Measurements from ENCODE around the gene CYTL1. TPM values are rescaled to one million over a fixed set of nuclear protein-coding genes. Genes with fewer than 3 reads are reported as not detected.

The CYTL1 gene
- total RNA-seq, 2 experiments from 2014 or later, result not detected

DNA sequence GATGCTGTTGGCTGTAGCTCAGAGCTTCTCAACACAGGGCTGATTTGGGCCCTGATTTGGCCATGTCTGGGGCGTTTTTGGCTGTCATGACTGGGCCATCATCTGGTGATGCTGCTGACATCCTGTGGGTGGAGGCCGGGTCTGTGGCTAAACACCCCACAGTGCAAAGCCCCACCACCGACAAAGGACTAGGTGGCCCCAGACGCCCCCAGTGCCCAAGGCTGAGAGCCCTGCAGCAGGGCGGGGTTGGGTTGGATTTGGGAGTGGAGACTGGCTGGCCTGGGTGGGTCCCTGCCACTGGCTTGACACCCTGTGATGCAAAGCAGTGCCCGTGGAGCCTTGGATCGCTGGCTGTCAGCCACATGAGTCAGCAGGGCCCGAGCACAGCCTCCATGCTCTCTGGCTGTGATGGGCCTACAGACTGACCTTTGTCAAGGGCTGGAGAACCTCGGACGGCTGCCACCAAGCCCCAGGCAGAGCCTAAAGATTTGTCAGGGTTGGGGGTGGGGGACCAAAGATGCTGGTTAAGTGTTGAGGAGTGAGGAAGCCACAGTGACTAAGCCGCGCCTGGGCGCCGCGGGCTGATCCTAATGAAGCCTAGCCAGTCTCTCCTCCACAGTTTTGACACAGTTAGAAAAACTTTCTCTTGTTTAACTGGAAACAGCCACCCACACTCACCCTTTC lies 28.3 kb downstream of the CYTL1 start:
- no peaks in the 10 kb centered on the region for H3K36me3 Mint-ChIP-seq (ENCODE audit: low read depth)
- DNase-seq (peak; percentile 36), ATAC-seq (peak; percentile 49)
- H3K9me3 Mint-ChIP-seq, result no peaks in the 10 kb centered on the region
- intact Hi-C loops (cut with micrococcal nuclease), result no loop called here
- no peak for TF ChIP-seq CTCF (IDR thresholded peaks at IDR 0.05)
- H3K27ac Mint-ChIP-seq, result no peak overlapping the region
- peaks cover 3% of the 10 kb centered on the region for H3K4me1 Mint-ChIP-seq (ENCODE audit: low read depth)
- ChIA-PET POLR2A (no interaction called here), CTCF (no interaction called here)
- H3K27me3 Mint-ChIP-seq, result peaks cover 10% of the 10 kb centered on the region
- no peak overlapping the region for H3K4me3 Mint-ChIP-seq

DNA sequence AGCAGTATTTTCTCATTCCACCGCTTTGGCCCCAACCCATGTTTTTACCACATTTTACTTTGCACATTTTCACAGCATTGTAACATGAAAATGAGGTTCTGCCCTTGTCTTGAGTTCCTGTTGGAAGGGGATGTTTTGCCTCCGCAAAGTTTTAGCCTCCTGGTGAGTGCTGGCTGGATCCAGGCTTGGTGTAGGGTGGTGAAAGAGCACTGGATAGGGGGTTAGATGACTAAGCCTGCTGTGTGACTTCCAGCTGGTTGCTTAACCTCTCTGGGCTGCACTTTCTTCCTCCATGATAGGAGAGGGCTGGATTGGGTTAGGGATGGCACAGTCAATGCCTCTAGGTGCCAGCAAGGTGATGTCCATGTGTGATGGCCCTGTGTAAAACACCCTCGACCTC lies 28.9 kb downstream of the CYTL1 start:
- POLR2A ChIA-PET, result no interaction called here
- Mint-ChIP-seq H3K27ac (no peak overlapping the region), H3K9me3 (no peaks in the 10 kb centered on the region), H3K4me1 (ENCODE audit: low read depth) (peaks cover 3% of the 10 kb centered on the region), H3K4me3 (no peak overlapping the region), H3K36me3 (ENCODE audit: low read depth) (no peaks in the 10 kb centered on the region), H3K27me3 (peaks cover 10% of the 10 kb centered on the region)
- intact Hi-C loops (cut with micrococcal nuclease), result no loop called here
- no peak for ATAC-seq
- DNase-seq, result no peak
- no peak for TF ChIP-seq CTCF (IDR thresholded peaks at IDR 0.05)
- CTCF ChIA-PET, result no interaction called here

DNA sequence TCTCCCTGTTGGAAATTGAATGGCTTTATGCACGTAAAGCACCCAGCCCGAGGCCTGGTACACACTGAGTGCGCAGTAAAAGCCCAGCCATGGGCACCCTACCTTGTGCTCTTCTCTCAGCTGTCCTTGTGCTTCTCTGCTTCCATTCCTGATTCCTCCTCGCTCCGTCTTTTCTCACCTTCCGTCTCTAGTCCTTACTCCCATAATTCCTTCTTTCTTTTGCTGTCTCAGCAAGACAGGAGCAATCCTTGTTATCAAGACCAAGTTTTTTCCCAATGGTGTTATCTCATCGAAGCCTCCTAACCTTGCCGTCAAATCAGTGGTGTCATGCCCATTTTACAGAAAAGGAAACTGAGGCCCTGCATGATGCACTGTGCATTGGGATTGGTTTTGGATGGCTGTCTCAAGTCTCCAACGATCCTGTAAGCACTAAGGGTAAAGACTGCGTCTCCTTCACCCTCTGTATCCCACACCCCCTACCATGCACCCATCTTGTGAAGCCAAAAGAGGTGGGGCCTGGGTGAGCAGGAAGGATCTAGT lies 30.1 kb downstream of the CYTL1 start:
- ATAC-seq, result no peak
- H3K4me1 Mint-ChIP-seq (ENCODE audit: low read depth), result peaks cover 3% of the 10 kb centered on the region
- no peaks in the 10 kb centered on the region for H3K36me3 Mint-ChIP-seq (ENCODE audit: low read depth)
- no peaks in the 10 kb centered on the region for H3K27me3 Mint-ChIP-seq
- no peak for TF ChIP-seq CTCF (IDR thresholded peaks at IDR 0.05)
- no peaks in the 10 kb centered on the region for H3K9me3 Mint-ChIP-seq
- H3K27ac Mint-ChIP-seq, result no peak overlapping the region
- DNase-seq, result no peak
- no peak overlapping the region for H3K4me3 Mint-ChIP-seq
- ChIA-PET POLR2A (no interaction called here), CTCF (no interaction called here)
- intact Hi-C loops (cut with micrococcal nuclease), result no loop called here

DNA sequence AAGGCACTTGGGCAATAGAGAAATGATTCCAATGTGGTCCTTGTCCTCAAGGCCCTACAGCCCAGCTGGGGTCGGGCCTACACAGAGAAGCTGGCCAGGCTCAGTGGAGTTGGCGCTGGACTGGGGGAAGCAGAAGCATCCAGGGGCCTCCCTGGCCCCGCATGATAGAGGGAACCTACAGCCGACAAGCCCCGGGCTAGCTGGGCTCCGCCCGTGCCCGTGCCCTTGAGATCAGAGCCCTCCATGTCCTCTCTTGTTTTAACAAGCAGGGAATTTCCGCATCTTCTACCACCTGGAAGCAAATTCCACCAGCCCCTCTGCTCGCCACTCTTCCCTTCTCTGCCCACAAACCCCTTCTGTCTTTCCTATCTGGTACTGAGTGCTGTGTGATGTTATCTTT lies 31.6 kb downstream of the CYTL1 start:
- ATAC-seq, result no peak
- H3K36me3 Mint-ChIP-seq (ENCODE audit: low read depth), result no peaks in the 10 kb centered on the region
- TF ChIP-seq CTCF (IDR thresholded peaks at IDR 0.05), result no peak

GRCh38 chr4:4986841-4987240 lies 32.4 kb downstream of the CYTL1 start:
- intact Hi-C loops (cut with micrococcal nuclease), result no loop called here
- Mint-ChIP-seq H3K4me1 (ENCODE audit: low read depth) (peaks cover 3% of the 10 kb centered on the region), H3K27me3 (no peaks in the 10 kb centered on the region), H3K9me3 (no peaks in the 10 kb centered on the region), H3K27ac (no peak overlapping the region), H3K4me3 (no peak overlapping the region), H3K36me3 (ENCODE audit: low read depth) (no peaks in the 10 kb centered on the region)
- ChIA-PET POLR2A (no interaction called here), CTCF (no interaction called here)
- DNase-seq (no peak), ATAC-seq (no peak)
- TF ChIP-seq CTCF (IDR thresholded peaks at IDR 0.05), result no peak

More for the DNA sequence above, 31.6 kb downstream of the CYTL1 start:
- H3K9me3 Mint-ChIP-seq, result no peaks in the 10 kb centered on the region
- intact Hi-C loops (cut with micrococcal nuclease), result no loop called here
- no peak overlapping the region for H3K4me3 Mint-ChIP-seq
- ChIA-PET POLR2A (no interaction called here), CTCF (no interaction called here)
- no peaks in the 10 kb centered on the region for H3K27me3 Mint-ChIP-seq
- no peak overlapping the region for H3K27ac Mint-ChIP-seq
- DNase-seq, result no peak
- H3K4me1 Mint-ChIP-seq (ENCODE audit: low read depth), result peaks cover 3% of the 10 kb centered on the region
